IMR-90 (cell line): Measurements from ENCODE around the gene ABCB4. TPM values are rescaled to one million over a fixed set of nuclear protein-coding genes. Genes with fewer than 3 reads are reported as not detected.

Source experiments
- ATAC-seq: fragments of 200-7000 bp; cut with Tn5 transposase; 2 replicates; pipeline ENCODE4 v1.9.1; 2020; ENCODE audit warnings: low read depth, mild to moderate bottlenecking, moderate library complexity
- BruUV-seq: library from RNA; stranded (reverse); fragments of 400-500 nt; replicated peaks from 2 replicates; lab custom pipeline; 2021; lab: Mats Ljungman, UMichigan
- CTCF ChIA-PET: fragments of 300-600 bp; formaldehyde crosslinking; extraction: SDS; loops from one replicate; lab custom pipeline; 2021; ENCODE audit warnings: antibody characterized with exemption; lab: Yijun Ruan, JAX
- POLR2A ChIA-PET: fragments of 300-600 bp; sonication (Branson Sonifier 250); formaldehyde crosslinking; loops from one replicate; lab custom pipeline; 2022; ENCODE audit warnings: antibody characterized with exemption; ENCODE audit not compliant: unreplicated experiment; lab: Charles Lee
- DNase-seq: peaks from one replicate; pipeline ENCODE4 v3.0.0; 2013
- H2AFZ ChIP-seq: replicated peaks from 2 replicates; pipeline ENCODE3; 2013; ENCODE audit warnings: low read length, mild to moderate bottlenecking; ENCODE audit not compliant: poor library complexity
- H2AK5ac ChIP-seq: 2 replicates; pipeline ENCODE4 v1.6.1; 2013; ENCODE audit warnings: low read depth, low read length, inconsistent platforms
- H2AK9ac ChIP-seq: replicated peaks from 2 replicates; pipeline ENCODE3; 2013; ENCODE audit warnings: mild to moderate bottlenecking, low read depth, low read length, moderate library complexity; ENCODE audit not compliant: poor library complexity
- H2BK120ac ChIP-seq: 2 replicates; pipeline ENCODE4 v1.6.1; 2013; ENCODE audit warnings: low read depth, low read length, inconsistent platforms
- H2BK15ac ChIP-seq: 3 replicates; pipeline ENCODE4 v1.6.1; 2013; ENCODE audit warnings: low read depth, low read length, inconsistent platforms
- H2BK20ac ChIP-seq: 2 replicates; pipeline ENCODE4 v1.6.1; 2013; ENCODE audit warnings: low read depth, mild to moderate bottlenecking, inconsistent platforms, low read length, moderate library complexity
- H2BK5ac ChIP-seq: 2 replicates; pipeline ENCODE4 v1.6.1; 2013; ENCODE audit warnings: mild to moderate bottlenecking, low read depth, low read length, inconsistent platforms; ENCODE audit not compliant: poor library complexity, severe bottlenecking
- H3K14ac ChIP-seq: replicated peaks from 2 replicates; pipeline ENCODE4 v1.6.1; 2013; ENCODE audit warnings: low read depth, low read length, inconsistent platforms
- H3K18ac ChIP-seq: 2 replicates; pipeline ENCODE4 v1.6.1; 2013; ENCODE audit warnings: low read depth, low read length, control low read depth
- H3K23ac ChIP-seq: 2 replicates; pipeline ENCODE4 v1.6.1; 2013; ENCODE audit warnings: low read depth, low read length, inconsistent platforms
- H3K27ac ChIP-seq: 2 replicates; pipeline ENCODE4 v1.5.1; 2013; ENCODE audit warnings: mild to moderate bottlenecking, control low read depth, low read length; ENCODE audit not compliant: insufficient read depth
- H3K27me3 ChIP-seq: 2 replicates; pipeline ENCODE4 v1.6.1; 2013; ENCODE audit warnings: low read length; ENCODE audit not compliant: control insufficient read depth, insufficient read depth
- H3K36me3 ChIP-seq: 2 replicates; pipeline ENCODE4 v1.6.1; 2013; ENCODE audit warnings: low read length, mixed read lengths; ENCODE audit not compliant: control insufficient read depth, insufficient read depth
- H3K4ac ChIP-seq: 2 replicates; pipeline ENCODE4 v1.6.1; 2013; ENCODE audit warnings: low read depth, low read length, inconsistent platforms
- H3K4me1 ChIP-seq: 2 replicates; pipeline ENCODE4 v1.6.1; 2013; ENCODE audit warnings: low read length, mixed read lengths; ENCODE audit not compliant: control insufficient read depth, insufficient read depth
- H3K4me2 ChIP-seq: 2 replicates; pipeline ENCODE4 v1.6.1; 2013; ENCODE audit warnings: low read depth, mild to moderate bottlenecking, control low read depth, low read length, moderate library complexity
- H3K4me3 ChIP-seq: 2 replicates; pipeline ENCODE4 v1.5.1; 2013; ENCODE audit warnings: low read depth, mild to moderate bottlenecking, control low read depth, low read length, moderate library complexity; ENCODE audit not compliant: insufficient read depth
- H3K56ac ChIP-seq: 2 replicates; pipeline ENCODE4 v1.6.1; 2013; ENCODE audit warnings: low read length, inconsistent platforms; ENCODE audit not compliant: insufficient read depth; ENCODE audit errors: extremely low read depth
- H3K79me1 ChIP-seq, 2 experiments: 2 replicates each; pipeline ENCODE4 v1.6.1; 2013; ENCODE audit warnings: low read length in 2 of 2, inconsistent platforms in 1 of 2, low read depth in 1 of 2
- H3K9ac ChIP-seq: 2 replicates; pipeline ENCODE4 v1.6.1; 2013; ENCODE audit warnings: low read depth, low read length, control low read depth
- H3K9me1 ChIP-seq: 2 replicates; pipeline ENCODE4 v1.6.1; 2013; ENCODE audit warnings: low read length, inconsistent platforms; ENCODE audit not compliant: insufficient read depth
- H3K9me3 ChIP-seq: 2 replicates; pipeline ENCODE4 v1.6.1; 2013; ENCODE audit warnings: low read length; ENCODE audit not compliant: control insufficient read depth, insufficient read depth
- H4K20me1 ChIP-seq: 2 replicates; pipeline ENCODE4 v1.6.1; 2013; ENCODE audit warnings: low read length, inconsistent platforms; ENCODE audit not compliant: insufficient read depth
- H4K5ac ChIP-seq: 2 replicates; pipeline ENCODE4 v1.6.1; 2013; ENCODE audit warnings: mild to moderate bottlenecking, low read depth, low read length, control low read depth
- H4K8ac ChIP-seq, 2 experiments: 2 replicates each; pipeline ENCODE4 v1.6.1; 2013; ENCODE audit warnings: low read depth in 2 of 2, low read length in 2 of 2, control low read depth in 1 of 2, inconsistent platforms in 1 of 2
- H4K91ac ChIP-seq: 2 replicates; pipeline ENCODE4 v1.6.1; 2013; ENCODE audit warnings: low read depth, low read length, inconsistent platforms; ENCODE audit not compliant: insufficient read depth
- BHLHE40 ChIP-seq: fragments of 150-350 bp; IDR thresholded peaks from 2 replicates; pipeline ENCODE4 v1.6.1; 2016; ENCODE audit warnings: mild to moderate bottlenecking, low read depth, low read length
- CHD1 ChIP-seq: IDR thresholded peaks from 2 replicates; pipeline ENCODE4 v1.6.1; 2012; ENCODE audit warnings: low read depth, low read length, improper control_type of control experiment
- FOS ChIP-seq: fragments of 150-350 bp; IDR thresholded peaks from 2 replicates; pipeline ENCODE4 v1.6.1; 2016; ENCODE audit warnings: low read depth, low read length
- MAFK ChIP-seq: IDR thresholded peaks from 2 replicates; pipeline ENCODE4 v1.6.1; 2012; ENCODE audit warnings: low read depth, low read length, improper control_type of control experiment
- MAZ ChIP-seq: IDR thresholded peaks from 2 replicates; pipeline ENCODE4 v1.6.1; 2012; ENCODE audit warnings: low read depth, mild to moderate bottlenecking, low read length, improper control_type of control experiment, moderate library complexity, borderline replicate concordance
- MXI1 ChIP-seq: IDR thresholded peaks from 2 replicates; pipeline ENCODE4 v1.6.1; 2012; ENCODE audit warnings: low read depth, mild to moderate bottlenecking, low read length, moderate library complexity, borderline replicate concordance
- NFE2L2 ChIP-seq: fragments of 150-350 bp; IDR thresholded peaks from 2 replicates; pipeline ENCODE4 v1.6.1; 2016; ENCODE audit warnings: low read depth, mild to moderate bottlenecking, low read length
- RAD21 ChIP-seq: IDR thresholded peaks from 2 replicates; pipeline ENCODE4 v1.6.1; 2012; ENCODE audit warnings: low read length, improper control_type of control experiment
- RFX5 ChIP-seq: IDR thresholded peaks from 2 replicates; pipeline ENCODE4 v1.8.0; 2012; ENCODE audit warnings: low read depth, mild to moderate bottlenecking, low read length, moderate library complexity
- WGBS, 2 experiments: methylation state at CpG; one replicate each; pipeline versions ENCODE4 v1.1.5 to v1.1.7; 2013; ENCODE audit warnings: missing lambda C conversion rate in 2 of 2; ENCODE audit not compliant: insufficient read length in 1 of 2; ENCODE audit errors: extremely low coverage in 2 of 2; 5-methylcytosine and 5-hydroxymethylcytosine counted together
- dilution Hi-C: fragments of 300-500 bp; cut with HindIII; formaldehyde crosslinking; loops from one replicate; pipeline ENCODE4 v1.14.3; 2018; ENCODE audit warnings: low sequenced_read_pairs; ENCODE audit not compliant: unreplicated experiment
- in situ Hi-C: fragments of 300-500 bp; cut with MboI; formaldehyde crosslinking; loops from 3 replicates; pipeline ENCODE4 v1.14.3; 2019; ENCODE audit warnings: low sequenced_read_pairs, inconsistent platforms, mixed read lengths
- intact Hi-C: fragments of 100-400 bp; cut with micrococcal nuclease; formaldehyde crosslinking; loops from 2 replicates; pipeline ENCODE4 v1.10.0; 2022
- polyA plus RNA-seq, 3 experiments: library from polyadenylated mRNA; depleted of rRNA; stranded (reverse); fragments of >200 nt; gene quantifications; 2 replicates each; pipeline ENCODE4 v1.2.3, GENCODE V29; 2012; ENCODE audit warnings: low replicate concordance in 1 of 3
- total RNA-seq: library from RNA; depleted of rRNA; stranded (reverse); fragments of >200 nt; gene quantifications from 2 replicates; pipeline ENCODE4 v1.2.3, GENCODE V29; 2012
- TF ChIP-seq, protein P1 (sequence below): conservative IDR thresholded peaks from 2 replicates; pipeline ENCODE4 v1.5.1; 2012; ENCODE audit warnings: mild to moderate bottlenecking, low read depth, low read length, improper control_type of control experiment

ABCB4 gene
- total and polyA plus RNA-seq, 2 of the 4 experiments (the other 2 are of a cell fraction): not detected

DNA sequence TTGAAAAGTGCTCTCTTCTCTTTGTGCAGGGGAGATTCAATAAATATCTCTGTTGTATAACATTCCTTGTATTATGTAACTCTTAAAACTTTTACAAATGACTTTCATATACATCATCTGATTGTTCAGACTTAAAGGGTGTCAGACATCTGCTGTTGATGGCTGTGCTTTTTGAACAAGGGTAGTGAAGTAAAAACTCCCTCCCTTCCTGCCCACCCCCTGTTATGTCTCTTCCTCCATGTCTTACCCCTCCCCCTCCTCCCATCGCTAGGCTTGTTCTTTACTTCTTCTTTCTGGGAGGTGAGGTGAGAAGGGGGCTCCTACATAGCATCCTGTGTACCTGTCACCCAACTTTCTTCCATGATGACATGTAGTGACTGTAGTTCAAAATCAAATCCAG is 23.4 kb upstream of the ABCB4 start:
- Histone ChIP-seq H3K4me2 (no peak overlapping the region), H3K4ac (no peak overlapping the region), H3K27me3 (peaks cover 1% of the 10 kb centered on the region; the same call in 1 of the 2 replicates), H3K36me3 (no peaks in the 10 kb centered on the region), H3K23ac (no peak overlapping the region), H2BK5ac (no peak overlapping the region), H3K9me3 (no peaks in the 10 kb centered on the region), H2BK15ac (no peak overlapping the region), H3K4me1 (no peaks in the 10 kb centered on the region), H2AK9ac (no peak overlapping the region), H2BK20ac (no peak overlapping the region), H3K14ac (no peak overlapping the region), H4K5ac (no peak overlapping the region), H2AK5ac (no peak overlapping the region), H2AFZ (no peak overlapping the region), H3K79me1 (no peaks in the 10 kb centered on the region), H3K9me1 (no peaks in the 10 kb centered on the region), H4K91ac (no peak overlapping the region), H3K27ac (no peak overlapping the region), H2BK120ac (no peak overlapping the region), H3K56ac (no peak overlapping the region), H4K8ac (no peak overlapping the region), H4K20me1 (no peaks in the 10 kb centered on the region), H3K9ac (no peak overlapping the region), H3K18ac (no peak overlapping the region), H3K4me3 (no peak overlapping the region)
- no CpG with 5 or more reads among the region's 1 CpG for WGBS, 2 experiments
- in situ Hi-C loops: no loop called here
- DNase-seq (no peak), ATAC-seq (no peak)
- intact Hi-C loops: no loop called here
- ChIA-PET POLR2A (no interaction called here), CTCF (no interaction called here)
- dilution Hi-C loops: no loop called here
- BruUV-seq: no TSS peak
- no peak for TF ChIP-seq FOS
- TF ChIP-seq RFX5: no peak
- no peak for TF ChIP-seq CHD1
- TF ChIP-seq MXI1: no peak
- TF ChIP-seq BHLHE40: no peak
- no peak for TF ChIP-seq RAD21
- TF ChIP-seq MAZ: no peak
- TF ChIP-seq NFE2L2: no peak
- TF ChIP-seq, protein P1, sequence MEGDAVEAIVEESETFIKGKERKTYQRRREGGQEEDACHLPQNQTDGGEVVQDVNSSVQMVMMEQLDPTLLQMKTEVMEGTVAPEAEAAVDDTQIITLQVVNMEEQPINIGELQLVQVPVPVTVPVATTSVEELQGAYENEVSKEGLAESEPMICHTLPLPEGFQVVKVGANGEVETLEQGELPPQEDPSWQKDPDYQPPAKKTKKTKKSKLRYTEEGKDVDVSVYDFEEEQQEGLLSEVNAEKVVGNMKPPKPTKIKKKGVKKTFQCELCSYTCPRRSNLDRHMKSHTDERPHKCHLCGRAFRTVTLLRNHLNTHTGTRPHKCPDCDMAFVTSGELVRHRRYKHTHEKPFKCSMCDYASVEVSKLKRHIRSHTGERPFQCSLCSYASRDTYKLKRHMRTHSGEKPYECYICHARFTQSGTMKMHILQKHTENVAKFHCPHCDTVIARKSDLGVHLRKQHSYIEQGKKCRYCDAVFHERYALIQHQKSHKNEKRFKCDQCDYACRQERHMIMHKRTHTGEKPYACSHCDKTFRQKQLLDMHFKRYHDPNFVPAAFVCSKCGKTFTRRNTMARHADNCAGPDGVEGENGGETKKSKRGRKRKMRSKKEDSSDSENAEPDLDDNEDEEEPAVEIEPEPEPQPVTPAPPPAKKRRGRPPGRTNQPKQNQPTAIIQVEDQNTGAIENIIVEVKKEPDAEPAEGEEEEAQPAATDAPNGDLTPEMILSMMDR: no peak
- TF ChIP-seq MAFK: no peak
